K562 (cell line): ENCODE data around the gene TMOD2. TPM values are rescaled to one million over a fixed set of nuclear protein-coding genes. Genes with fewer than 3 reads are reported as not detected.

ENCODE experiments used
- ATAC-seq: fragments of 200-7000 bp; cut with Tn5 transposase; 3 replicates; pipeline ENCODE4 v1.9.1; 2020; ENCODE audit warnings: moderate library complexity
- BruUV-seq: library from RNA; stranded (reverse); fragments of 400-500 nt; replicated peaks from 2 replicates; lab custom pipeline; 2021; lab: Mats Ljungman, UMichigan
- CTCF ChIA-PET: fragments of 300-600 bp; formaldehyde crosslinking; extraction: SDS; loops from one replicate; lab custom pipeline; 2021; ENCODE audit warnings: low intra/inter-chr PET ratio; lab: Yijun Ruan, JAX
- POLR2A ChIA-PET: fragments of 300-600, 350-650 bp; sonication (Branson Sonifier 250); formaldehyde crosslinking; extraction: SDS; loops from one replicate; lab custom pipeline; 2021; ENCODE audit warnings: antibody characterized with exemption, inconsistent platforms; lab: Yijun Ruan, JAX
- DNase-seq, 4 experiments: peaks; one replicate each; pipeline versions ENCODE4 v3.0.0 to v3.0.0-alpha.2; 2011 to 2018; ENCODE audit warnings: low spot score in 3 of 4, mixed read lengths in 3 of 4; ENCODE audit errors: extremely low read depth in 1 of 4
- FAIRE-seq: peaks from 2 replicates; lab custom pipeline; 2011; peaks lifted over from hg19 to GRCh38; lab: Jason Lieb, UNC
- H2AFZ ChIP-seq: 2 replicates; pipeline ENCODE4 v1.6.0; 2011; ENCODE audit warnings: low read depth, low read length, control low read depth, inconsistent platforms
- H3K27ac ChIP-seq: fragments of 200-600 bp; 3 replicates; pipeline ENCODE4 v1.8.0; 2011; ENCODE audit warnings: low read depth, mild to moderate bottlenecking, control low read depth, inconsistent platforms, low read length, moderate library complexity, mixed read lengths; ENCODE audit errors: extremely low read depth
- H3K27me3 ChIP-seq, 2 experiments: fragments of 300-600 bp in 1 of 2; 2 replicates in 1 of 2; 3 replicates in 1 of 2; pipeline versions ENCODE4 v1.6.0 to v1.8.0; 2011; ENCODE audit warnings: inconsistent platforms in 2 of 2, low read length in 2 of 2, mild to moderate bottlenecking in 1 of 2, mixed read lengths in 1 of 2, moderate library complexity in 1 of 2; ENCODE audit not compliant: control insufficient read depth in 2 of 2, insufficient read depth in 2 of 2
- H3K36me3 ChIP-seq: fragments of 300-600 bp; 3 replicates; pipeline ENCODE4 v1.8.0; 2011; ENCODE audit warnings: mild to moderate bottlenecking, low read length, inconsistent platforms; ENCODE audit not compliant: control insufficient read depth, insufficient read depth
- H3K4me1 ChIP-seq, 2 experiments: fragments of 200-600 bp in 1 of 2; replicated peaks in 1 of 2; 2 replicates in 1 of 2; 3 replicates in 1 of 2; pipeline versions ENCODE4 v1.5.1 to v1.8.0; 2011; ENCODE audit warnings: inconsistent platforms in 2 of 2, low read length in 2 of 2, mild to moderate bottlenecking in 1 of 2, mixed read lengths in 1 of 2, moderate library complexity in 1 of 2; ENCODE audit not compliant: control insufficient read depth in 2 of 2, insufficient read depth in 2 of 2
- H3K4me2 ChIP-seq: 2 replicates; pipeline ENCODE4 v1.6.1; 2011; ENCODE audit warnings: low read length, control low read depth, inconsistent platforms, mixed read lengths; ENCODE audit not compliant: insufficient read depth
- H3K4me3 ChIP-seq: fragments of 200-600 bp; sonication (generic), shearing (Covaris generic); 2 replicates; pipeline ENCODE4 v1.5.1; 2016; ENCODE audit warnings: control low read depth, inconsistent platforms
- H3K79me2 ChIP-seq: fragments of 200-600 bp; 3 replicates; pipeline ENCODE4 v1.8.0; 2011; ENCODE audit warnings: low read length, inconsistent platforms; ENCODE audit not compliant: control insufficient read depth, insufficient read depth
- H3K9ac ChIP-seq, 2 experiments: 2 replicates each; pipeline versions ENCODE4 v1.6.0 to v1.6.1; 2011; ENCODE audit warnings: low read depth in 2 of 2, low read length in 2 of 2, control low read depth in 1 of 2, inconsistent platforms in 1 of 2, mild to moderate bottlenecking in 1 of 2, mixed read lengths in 1 of 2; ENCODE audit not compliant: insufficient read depth in 1 of 2
- H3K9me1 ChIP-seq: one replicate; pipeline ENCODE4 v1.6.0; 2011; ENCODE audit warnings: inconsistent platforms, mild to moderate bottlenecking, low read length, moderate library complexity; ENCODE audit not compliant: control insufficient read depth, insufficient read depth
- H3K9me3 ChIP-seq: replicated peaks from 2 replicates; pipeline ENCODE4 v1.5.1; 2011; ENCODE audit warnings: low read depth, low read length, inconsistent platforms; ENCODE audit not compliant: control insufficient read depth, insufficient read depth
- H4K20me1 ChIP-seq: replicated peaks from 2 replicates; pipeline ENCODE4 v1.6.1; 2011; ENCODE audit warnings: low read length, inconsistent platforms, mixed read lengths; ENCODE audit not compliant: control insufficient read depth, insufficient read depth
- BCLAF1 ChIP-seq, 2 experiments: fragments of 450-650 bp in 1 of 2; IDR thresholded peaks; 2 replicates each; pipeline ENCODE4 v1.6.1; 2011 to 2017; ENCODE audit warnings: low read depth in 2 of 2, antibody characterized with exemption in 1 of 2, borderline replicate concordance in 1 of 2, low read length in 1 of 2, mild to moderate bottlenecking in 1 of 2, mixed read lengths in 1 of 2; ENCODE audit not compliant: control insufficient read depth in 1 of 2
- DIDO1 ChIP-seq: fragments of 450-650 bp; IDR thresholded peaks from 2 replicates; pipeline ENCODE4 v1.6.1; 2016; ENCODE audit warnings: low read depth, missing biosample characterization, missing genetic modification characterization
- HES1 ChIP-seq: fragments of 450-650 bp; IDR thresholded peaks from 2 replicates; pipeline ENCODE4 v1.6.1; 2016; ENCODE audit warnings: low read depth, mild to moderate bottlenecking, moderate library complexity
- RBM17 ChIP-seq: fragments of 200-400 bp; formaldehyde crosslinking; IDR thresholded peaks from 2 replicates; pipeline ENCODE4 v1.6.1; 2017; ENCODE audit warnings: low read depth, mild to moderate bottlenecking, low read length, borderline replicate concordance
- STAG1 ChIP-seq: sonication (generic); formaldehyde crosslinking; IDR thresholded peaks from 2 replicates; pipeline ENCODE4 v1.5.0; 2020; ENCODE audit warnings: missing genetic modification reagents, borderline replicate concordance
- ZBTB40 ChIP-seq, 2 experiments: fragments of 450-650 bp in 1 of 2; sonication (generic) in 1 of 2; formaldehyde crosslinking in 1 of 2; IDR thresholded peaks; 2 replicates each; pipeline versions ENCODE4 v1.7.1 to v1.9.0; 2016 to 2022; ENCODE audit warnings: inconsistent platforms in 1 of 2, mild to moderate bottlenecking in 1 of 2, missing genetic modification reagents in 1 of 2
- ZNF165 ChIP-seq: fragments of 250-450 bp; sonication (Bioruptor Pico); IDR thresholded peaks from 2 replicates; pipeline ENCODE4 v1.4.0; 2020; ENCODE audit warnings: borderline replicate concordance
- ZNF699 ChIP-seq: fragments of 250-450 bp; sonication (Bioruptor Pico); IDR thresholded peaks from 2 replicates; pipeline ENCODE4 v1.8.0; 2021; ENCODE audit warnings: mild to moderate bottlenecking, moderate library complexity; ENCODE audit not compliant: insufficient replicate concordance
- WGBS: fragments of 100-300 bp; shearing (Covaris generic); methylation state at CpG from one replicate; pipeline ENCODE4 v1.1.6; 2016; ENCODE audit warnings: low coverage, mixed read lengths; ENCODE audit not compliant: insufficient coverage; ENCODE audit errors: missing lambda C conversion rate; 5-methylcytosine and 5-hydroxymethylcytosine counted together
- in situ Hi-C: fragments of 300-500 bp; cut with MboI; formaldehyde crosslinking; loops from 4 replicates; pipeline ENCODE4 v1.15.0; 2018; ENCODE audit warnings: inconsistent platforms, mixed read lengths
- intact Hi-C: fragments of 100-400 bp; cut with micrococcal nuclease; formaldehyde crosslinking; loops from 2 replicates; pipeline ENCODE4 v1.14.2; 2022
- polyA plus RNA-seq, 8 experiments: library from polyadenylated mRNA; depleted of rRNA in 4 of 8; stranded (reverse) in 5 of 8; unstranded in 3 of 8; fragments of >200 nt; fragmentation: Nextera tagmentation in 2 of 8; fragmentation: Illumina TruSeq in 1 of 8; extraction: Ambion mirVana in 2 of 8; extraction: Trizol in 1 of 8; gene quantifications; 2 replicates each; pipeline versions ENCODE4 v1.2.1 to v1.2.3, GENCODE V29; 2011 to 2014; ENCODE audit warnings: inconsistent platforms in 1 of 8, missing spikeins in 1 of 8
- total RNA-seq, 7 experiments: library from RNA; depleted of rRNA in 6 of 7; stranded (reverse); fragments of >200 nt in 6 of 7; fragmentation: Illumina TruSeq in 2 of 7; extraction: Trizol in 2 of 7; gene quantifications; 2 replicates each; pipeline versions ENCODE4 v1.2.1 to v1.2.3, GENCODE V29; 2011 to 2021; ENCODE audit warnings: low replicate concordance in 1 of 7

TMOD2 gene
- total and polyA plus RNA-seq, 9 of the 15 experiments (the other 6 are each of a cell fraction or from before 2014, with no cell fraction given) = 0.49 to 3.8 (median 3.0) TPM

- intact Hi-C loops (loop anchor here (5.0 to 10.0 kb wide), 2 partner anchors 294 to 447 kb away; no protein-coding TSS in a partner anchor), in situ Hi-C loops (no loop called here)
- Histone ChIP-seq H2AFZ (no peak overlapping the region), H3K27me3 (no peaks in the 10 kb centered on the region), H3K9me1 (no peaks in the 10 kb centered on the region), H3K9me3 (peaks cover 3% of the 10 kb centered on the region; the same call in 1 of the 2 replicates), H3K4me3 (no peak overlapping the region), H3K27ac (no peak overlapping the region), H3K4me2 (no peak overlapping the region), H3K79me2 (no peaks in the 10 kb centered on the region), H3K4me1 (peaks cover 0 to 2% of the 10 kb centered on the region in 2 experiments; a peak in 1 of 5 replicates), H4K20me1 (no peaks in the 10 kb centered on the region), H3K9ac (no peak overlapping the region), H3K36me3 (peaks cover 8% of the 10 kb centered on the region; the same call in 2 of the 3 replicates)
- 42% methylated on average over 1 of the region's 1 CpG for WGBS
- DNase-seq (no peak), ATAC-seq (no peak), FAIRE-seq (no peak)
- POLR2A ChIA-PET = interaction anchor here (0.6 kb wide), 1 partner anchor 22 kb away, joined by 3 read pairs; no protein-coding TSS in a partner anchor
- CTCF ChIA-PET = interaction anchor here (1.1 kb wide), 1 partner anchor 128 kb away, joined by 3 read pairs; no protein-coding TSS in a partner anchor
- no TSS peak for BruUV-seq
- TF ChIP-seq ZNF699 (CRISPR knock-in tag) = no peak
- no peak for TF ChIP-seq RBM17
- TF ChIP-seq HES1 = no peak
- TF ChIP-seq STAG1 (CRISPR knock-in tag) = no peak
- no peak for TF ChIP-seq ZBTB40 (IDR thresholded peaks at IDR 0.05)
- no peak for TF ChIP-seq ZBTB40 (CRISPR knock-in tag; IDR thresholded peaks at IDR 0.05)
- TF ChIP-seq DIDO1 (tag) = no peak
- TF ChIP-seq ZNF165 (CRISPR knock-in tag) = no peak
- no peak for TF ChIP-seq BCLAF1 (IDR thresholded peaks at IDR 0.05; ENCODE audit: borderline replicate concordance in 1 of 2, control insufficient read depth in 1 of 2, low read depth in 2 of 2, low read length in 1 of 2)
Observed at GRCh38 chr15:51780636-51781035, 29.2 kb downstream of the TMOD2 start.
